ENCODE measurements around the gene C13orf42.

DNA sequence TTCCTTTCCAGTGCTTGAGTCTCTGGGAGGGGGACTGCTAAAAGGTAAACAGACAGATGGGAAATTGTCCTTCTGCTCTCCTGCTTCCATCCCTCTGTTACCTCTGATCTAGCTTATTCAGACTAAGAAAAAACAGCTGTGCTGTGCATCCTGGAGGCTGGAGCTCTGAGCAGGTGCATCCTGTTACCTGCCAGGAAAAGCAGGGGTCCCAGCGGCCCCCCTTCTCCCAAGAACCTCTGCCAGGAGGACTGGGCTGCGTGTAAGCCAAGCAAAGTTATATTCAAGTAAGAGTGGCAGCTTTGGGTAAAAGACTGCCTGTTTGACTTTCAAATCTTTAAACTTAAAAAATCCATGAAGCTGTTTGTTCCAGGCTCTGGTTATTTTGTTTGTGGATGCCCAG, 75.1 kb downstream of the C13orf42 start:
- TF ChIP-seq, protein P1, sequence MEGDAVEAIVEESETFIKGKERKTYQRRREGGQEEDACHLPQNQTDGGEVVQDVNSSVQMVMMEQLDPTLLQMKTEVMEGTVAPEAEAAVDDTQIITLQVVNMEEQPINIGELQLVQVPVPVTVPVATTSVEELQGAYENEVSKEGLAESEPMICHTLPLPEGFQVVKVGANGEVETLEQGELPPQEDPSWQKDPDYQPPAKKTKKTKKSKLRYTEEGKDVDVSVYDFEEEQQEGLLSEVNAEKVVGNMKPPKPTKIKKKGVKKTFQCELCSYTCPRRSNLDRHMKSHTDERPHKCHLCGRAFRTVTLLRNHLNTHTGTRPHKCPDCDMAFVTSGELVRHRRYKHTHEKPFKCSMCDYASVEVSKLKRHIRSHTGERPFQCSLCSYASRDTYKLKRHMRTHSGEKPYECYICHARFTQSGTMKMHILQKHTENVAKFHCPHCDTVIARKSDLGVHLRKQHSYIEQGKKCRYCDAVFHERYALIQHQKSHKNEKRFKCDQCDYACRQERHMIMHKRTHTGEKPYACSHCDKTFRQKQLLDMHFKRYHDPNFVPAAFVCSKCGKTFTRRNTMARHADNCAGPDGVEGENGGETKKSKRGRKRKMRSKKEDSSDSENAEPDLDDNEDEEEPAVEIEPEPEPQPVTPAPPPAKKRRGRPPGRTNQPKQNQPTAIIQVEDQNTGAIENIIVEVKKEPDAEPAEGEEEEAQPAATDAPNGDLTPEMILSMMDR (IDR thresholded peaks at IDR 0.05; ENCODE audit: poor library complexity, severe bottlenecking): no peak
- TF ChIP-seq SMC3 (conservative IDR thresholded peaks at IDR 0.05; ENCODE audit: poor library complexity): no peak
- no peak for TF ChIP-seq TAF1 (IDR thresholded peaks at IDR 0.05; ENCODE audit: low read depth)
- no peak for TF ChIP-seq POLR2AphosphoS5 (IDR thresholded peaks at IDR 0.05)
